COLO829 (cell line): ENCODE measurements around the gene KATNIP.
"Not testable (repeated sequence)": the region's sequence is repeated elsewhere in the genome, so short reads cannot be mapped to it uniquely, and the experiment has no call there.

Source experiments
- DNase-seq: peaks from one replicate; pipeline ENCODE4 v3.0.0; 2012; ENCODE audit warnings: low spot score

Gene KATNIP

DNA sequence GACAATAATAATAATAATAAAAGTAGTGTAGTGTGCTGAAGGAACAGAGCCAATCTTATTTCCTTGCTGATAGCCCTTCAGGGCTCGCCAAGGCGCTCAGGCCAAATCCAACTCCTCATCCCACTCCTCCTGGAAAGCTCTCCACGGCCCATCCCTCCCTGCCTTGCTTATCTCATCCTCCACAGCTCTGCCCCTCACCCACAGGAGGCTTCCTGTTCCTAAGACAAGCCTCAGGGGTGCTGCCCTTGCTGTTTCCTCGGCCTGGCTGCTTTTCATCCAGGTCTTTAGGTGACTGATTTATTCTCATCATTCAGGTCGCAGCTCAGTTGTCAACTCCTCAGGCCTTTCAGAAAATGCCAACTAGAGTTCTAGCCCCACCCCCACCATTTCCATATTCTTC lies 11.4 kb upstream of the KATNIP start:
- DNase-seq, result no peak

DNA sequence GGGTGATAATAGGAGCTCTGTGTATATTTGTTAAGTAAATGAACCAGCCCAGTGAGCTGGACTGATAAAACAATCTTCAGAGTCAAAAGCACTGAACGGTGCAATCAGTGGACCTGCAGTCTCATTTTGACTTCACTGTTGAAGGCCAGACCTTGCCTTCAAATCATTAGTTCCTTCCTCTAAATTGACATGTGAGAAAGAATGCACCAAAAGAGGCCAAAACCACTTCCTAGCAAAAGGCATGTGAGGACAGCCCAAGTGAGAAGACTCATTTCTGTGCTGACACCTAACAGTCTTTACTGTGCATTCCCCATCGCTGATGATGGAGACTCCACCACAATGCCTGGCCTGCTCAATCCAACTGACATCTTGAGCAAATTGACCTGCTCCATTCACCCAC lies 10.8 kb upstream of the KATNIP start:
- no peak for DNase-seq

DNA sequence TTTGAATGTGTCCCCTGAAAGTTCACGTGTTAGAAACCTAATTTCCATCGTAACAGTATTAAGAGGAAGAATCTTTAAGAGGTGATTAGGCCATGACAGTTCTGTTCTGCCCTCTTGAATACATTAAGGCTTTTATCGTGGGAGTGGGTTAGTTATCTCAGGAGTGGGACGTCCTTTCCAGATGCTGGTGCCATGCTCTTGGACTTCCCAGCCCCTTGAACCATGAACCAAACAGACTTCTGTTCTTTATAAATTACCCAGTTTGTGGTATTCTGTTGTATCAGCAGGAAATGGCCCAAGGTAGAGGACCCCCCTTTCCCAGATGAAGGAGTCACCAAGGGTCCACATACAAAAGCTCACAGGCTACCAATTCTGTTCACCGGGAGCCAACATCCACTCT lies 10.3 kb upstream of the KATNIP start:
- DNase-seq, result no peak

DNA sequence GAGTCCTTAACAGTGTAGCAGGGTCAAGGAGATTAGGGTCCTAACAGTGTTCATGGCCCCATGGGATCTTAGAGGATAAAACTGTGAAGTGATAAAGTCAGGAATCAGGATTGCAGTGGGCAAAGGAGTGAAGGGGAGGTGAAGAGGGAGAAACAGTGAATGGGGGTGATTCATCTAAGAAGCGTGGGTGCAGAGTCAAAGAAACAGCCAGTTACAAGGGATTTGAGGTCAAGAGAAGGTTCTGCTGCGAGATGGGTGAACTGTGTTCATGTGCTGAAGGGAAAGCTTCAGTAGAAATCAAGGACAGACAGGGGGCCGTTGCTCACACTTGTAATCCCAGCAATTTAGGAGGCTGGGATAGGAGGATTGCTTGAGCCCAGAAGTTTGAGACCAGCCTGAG lies 6.1 kb upstream of the KATNIP start:
- DNase-seq, result no peak

DNA sequence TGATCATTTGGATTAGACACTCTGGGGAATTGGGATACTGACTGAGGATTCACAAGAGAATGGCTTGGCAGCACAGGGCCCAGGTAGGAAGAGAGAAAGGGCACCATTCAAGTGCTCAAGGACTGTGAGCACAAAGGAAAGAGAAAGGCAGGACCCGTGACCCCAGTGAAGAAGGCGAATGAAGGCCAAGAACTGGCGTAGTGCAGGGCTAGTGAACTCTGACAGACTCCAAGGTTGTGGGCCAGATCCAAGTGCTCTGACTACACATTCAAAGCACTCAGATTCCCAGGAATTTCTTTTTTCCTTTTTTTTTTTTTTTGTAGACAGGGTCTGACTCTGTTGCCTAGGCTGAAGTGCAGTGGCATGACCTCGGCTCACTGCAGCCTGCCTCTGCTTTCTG lies 5.3 kb upstream of the KATNIP start:
- DNase-seq, result no peak

DNA sequence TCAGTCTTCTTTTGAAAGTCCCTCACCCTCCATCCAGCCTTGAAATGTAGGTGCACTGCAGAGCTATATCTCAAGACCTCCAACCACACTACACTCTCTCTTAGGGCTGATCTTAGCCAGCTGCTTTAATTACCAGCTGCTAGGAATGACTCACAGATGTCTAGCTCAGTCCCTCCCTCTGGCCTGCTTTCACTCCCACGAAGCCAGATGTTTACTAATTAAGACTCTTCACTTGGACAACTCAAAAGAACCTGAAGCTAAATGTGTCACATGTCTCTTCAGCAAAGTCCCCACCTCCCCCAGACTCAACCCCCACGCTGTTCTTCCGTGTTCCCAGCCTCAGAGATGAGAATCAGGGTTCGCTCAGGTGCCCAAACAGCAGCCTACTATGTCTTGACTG lies 2.8 kb upstream of the KATNIP start:
- peak; percentile 75 for DNase-seq

DNA sequence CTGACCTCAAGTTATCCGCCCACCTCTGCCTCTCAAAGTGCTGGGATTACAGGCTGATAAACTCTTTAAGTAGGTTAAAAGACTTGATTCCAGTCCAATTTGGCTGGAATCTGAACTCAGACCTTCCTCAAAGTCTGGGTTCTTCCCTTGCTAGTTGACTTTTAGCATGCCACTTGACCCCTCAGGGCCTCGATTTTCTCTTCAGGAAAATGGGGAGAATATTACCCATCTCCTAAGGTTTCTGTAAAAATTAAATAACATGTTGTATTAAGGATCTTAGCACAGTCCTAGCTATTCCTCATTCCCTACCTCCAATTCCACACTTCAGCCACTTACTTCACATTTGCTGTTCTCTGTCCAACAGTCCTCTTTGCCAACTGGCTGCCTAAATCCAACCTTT lies 2.1 kb upstream of the KATNIP start:
- DNase-seq, result no peak

DNA sequence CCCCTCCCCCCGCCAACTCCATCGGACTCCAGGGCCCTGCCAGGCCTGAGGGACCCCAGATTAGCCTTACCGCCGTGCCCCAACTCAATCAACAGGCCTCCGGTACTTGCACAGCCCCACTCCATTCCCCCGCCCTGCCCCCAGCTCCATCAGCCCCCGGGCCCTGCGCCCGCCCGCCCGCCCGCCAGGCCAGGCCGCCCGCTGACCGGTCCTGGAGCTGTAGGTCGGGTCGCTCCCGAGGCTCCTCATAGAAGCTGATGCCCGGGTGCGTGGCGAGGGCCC lies 539 bp upstream of the KATNIP start:
- peak; percentile 30 for DNase-seq

DNA sequence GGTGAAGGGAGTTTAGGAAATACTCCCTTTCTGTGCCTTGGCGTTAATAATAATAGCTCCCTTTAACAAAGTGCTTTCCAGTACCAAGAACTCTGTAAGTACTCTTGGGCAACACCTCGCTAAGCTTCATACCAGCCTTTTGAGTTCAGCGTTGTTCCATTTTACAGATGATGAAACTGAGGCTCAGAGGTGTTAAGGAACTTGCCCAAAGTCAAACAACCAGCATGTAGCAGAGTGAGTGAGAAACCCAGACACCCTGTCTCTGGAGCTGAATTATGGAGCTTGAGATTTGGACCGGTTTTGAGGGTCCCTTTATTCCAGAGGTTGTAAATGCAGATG lies 607 bp downstream of the KATNIP start:
- DNase-seq, result no peak

DNA sequence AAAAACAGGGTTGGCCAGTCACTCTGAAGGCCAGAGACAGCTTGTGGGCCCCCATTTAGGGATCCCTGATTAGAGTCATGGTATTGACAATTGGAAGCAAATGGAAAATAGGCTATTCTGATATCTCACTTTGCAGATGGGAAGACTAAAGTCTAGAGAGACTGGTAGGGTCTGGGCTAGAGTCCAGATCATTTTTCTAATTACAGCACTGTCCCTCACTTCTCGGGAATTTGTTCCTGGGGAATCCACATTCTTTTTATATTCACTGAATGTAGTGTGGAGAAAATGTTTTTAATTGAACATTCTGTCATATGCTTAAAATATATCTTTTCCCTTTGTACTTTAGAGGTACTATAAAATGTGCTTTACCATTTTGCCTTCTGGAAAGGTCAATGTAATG lies 1.1 kb downstream of the KATNIP start:
- DNase-seq, result no peak

DNA sequence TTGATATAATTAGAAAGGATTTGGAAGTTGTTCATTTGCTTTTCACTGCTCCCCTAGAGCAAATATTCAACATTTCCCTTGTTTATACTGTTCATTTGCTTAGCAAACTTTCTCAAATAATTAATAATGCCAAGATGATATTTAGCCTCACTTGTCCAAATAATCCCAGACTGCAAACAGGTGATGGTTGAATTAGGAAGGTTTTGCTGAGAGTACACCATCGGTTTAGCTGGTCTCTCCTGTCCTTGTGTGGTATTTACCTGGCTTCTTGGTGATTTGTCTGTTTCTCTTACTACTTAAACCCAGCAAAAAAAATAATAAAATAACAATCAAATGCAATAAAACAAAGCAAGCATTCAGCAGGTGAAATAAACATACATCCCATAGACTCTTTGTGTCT lies 6.5 kb downstream of the KATNIP start:
- DNase-seq, result no peak

DNA sequence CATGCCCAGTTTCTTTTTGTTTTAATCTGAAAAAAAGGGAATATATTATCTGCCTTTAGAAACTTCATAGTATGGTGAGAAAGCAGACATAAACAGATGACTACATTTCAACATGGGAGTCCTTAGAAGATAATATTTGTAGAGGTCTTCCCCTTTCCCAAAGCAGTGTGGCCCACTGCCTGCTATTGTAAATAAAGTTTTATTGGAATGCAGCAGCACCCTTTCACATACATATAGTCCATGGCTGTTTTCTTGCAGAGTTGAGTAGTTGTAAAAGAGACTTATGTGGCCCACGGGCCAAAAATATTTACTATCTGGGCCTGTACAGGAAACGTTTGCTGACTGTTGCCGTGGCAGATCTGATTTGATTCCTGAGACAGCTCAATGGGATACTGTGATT lies 8.5 kb downstream of the KATNIP start:
- no peak for DNase-seq

DNA sequence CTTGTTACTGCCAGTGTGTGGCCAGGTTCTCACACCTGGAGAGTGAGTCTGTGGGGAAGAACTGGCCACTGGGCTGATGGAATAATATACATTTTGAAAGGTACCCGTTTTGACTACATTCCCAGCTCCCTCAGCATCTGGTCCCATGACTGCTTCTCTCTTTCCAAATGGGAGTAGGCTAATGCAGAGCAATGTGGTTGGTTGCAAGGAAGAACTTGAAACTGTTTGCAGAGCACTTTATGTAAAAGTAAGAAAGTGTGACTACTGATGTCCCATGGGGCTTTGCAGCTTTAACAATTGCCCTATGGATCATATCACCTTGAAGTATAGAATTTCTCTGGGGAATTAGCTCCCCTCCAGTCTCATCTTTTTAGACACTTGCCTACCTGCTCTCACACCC lies 9.0 kb downstream of the KATNIP start:
- no peak for DNase-seq

DNA sequence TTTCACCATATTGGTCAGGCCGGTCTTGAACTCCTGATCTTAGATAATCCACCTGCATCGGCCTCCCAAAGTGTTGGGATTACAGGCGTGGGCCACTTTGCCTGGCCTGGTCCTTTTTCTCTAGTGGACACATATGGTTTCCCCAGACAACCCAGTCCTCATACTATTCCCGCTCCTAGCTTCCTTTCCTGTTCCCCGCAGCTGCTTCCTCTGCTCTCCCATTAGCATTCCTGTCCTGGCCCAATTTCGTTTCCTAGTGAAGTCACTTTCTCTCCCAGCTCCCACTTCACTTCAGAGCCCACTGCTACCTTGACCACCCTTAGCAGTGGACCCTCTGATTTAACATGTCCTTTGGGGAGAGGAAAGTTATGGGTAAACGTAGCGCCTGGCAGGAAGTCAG lies 11.3 kb downstream of the KATNIP start:
- DNase-seq, result no peak

DNA sequence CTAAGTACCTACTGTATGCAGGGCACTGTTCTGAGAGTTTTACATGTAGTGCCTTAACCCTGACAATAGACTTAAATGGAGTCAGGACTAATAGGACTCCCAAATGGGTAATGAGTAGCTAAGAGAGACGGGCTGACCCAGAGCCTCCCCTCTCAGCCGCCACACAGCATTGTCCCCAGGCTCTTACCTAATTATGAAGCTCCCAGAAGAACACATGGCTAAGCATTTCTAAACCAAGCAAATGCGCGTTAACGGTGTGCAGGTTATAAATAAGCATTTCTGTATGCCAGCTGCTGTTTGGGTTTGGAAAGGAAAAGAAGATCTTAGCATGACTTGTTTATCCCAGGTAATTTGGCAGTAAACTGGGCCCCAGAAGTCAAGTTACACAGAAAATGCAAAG lies 14.3 kb downstream of the KATNIP start:
- DNase-seq, result no peak

DNA sequence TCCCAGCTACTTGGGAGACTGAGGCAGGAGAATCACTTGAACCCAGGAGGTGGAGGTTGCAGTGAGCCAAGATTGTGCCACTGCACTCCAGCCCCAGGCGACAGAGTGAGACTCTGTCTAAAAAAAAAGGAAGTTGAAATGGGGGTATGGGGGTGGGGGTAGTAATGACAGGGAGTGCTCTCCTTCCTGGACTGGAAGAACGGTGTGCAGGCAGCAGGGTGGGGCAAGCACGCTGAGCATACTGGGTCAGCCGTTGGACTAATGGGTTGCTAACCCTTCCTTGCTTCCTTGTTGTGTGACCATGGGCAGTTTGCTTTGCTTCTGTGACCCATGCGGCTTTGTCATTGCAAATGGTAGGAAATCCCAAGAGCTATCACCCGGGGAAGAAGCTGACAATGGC lies 16.5 kb downstream of the KATNIP start:
- no peak for DNase-seq

DNA sequence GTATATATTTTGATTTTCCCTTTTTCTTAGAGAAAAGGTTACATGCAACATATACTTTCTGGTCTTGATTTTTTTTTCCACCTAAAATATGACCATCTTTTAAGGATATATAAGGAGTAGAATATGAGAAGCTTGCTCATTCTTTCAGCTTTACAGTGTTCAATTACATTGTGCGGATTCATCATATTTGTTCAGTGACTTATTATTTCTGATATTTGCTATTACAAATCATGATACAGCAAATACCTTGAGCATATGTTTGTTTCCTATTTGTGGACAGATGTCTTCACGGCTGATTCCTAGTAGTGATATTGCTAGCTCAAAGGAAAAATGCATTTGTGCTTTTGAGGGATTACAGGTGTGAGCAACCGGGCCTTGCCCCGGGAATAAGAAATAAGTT lies 18.1 kb downstream of the KATNIP start:
- DNase-seq, result no peak

DNA sequence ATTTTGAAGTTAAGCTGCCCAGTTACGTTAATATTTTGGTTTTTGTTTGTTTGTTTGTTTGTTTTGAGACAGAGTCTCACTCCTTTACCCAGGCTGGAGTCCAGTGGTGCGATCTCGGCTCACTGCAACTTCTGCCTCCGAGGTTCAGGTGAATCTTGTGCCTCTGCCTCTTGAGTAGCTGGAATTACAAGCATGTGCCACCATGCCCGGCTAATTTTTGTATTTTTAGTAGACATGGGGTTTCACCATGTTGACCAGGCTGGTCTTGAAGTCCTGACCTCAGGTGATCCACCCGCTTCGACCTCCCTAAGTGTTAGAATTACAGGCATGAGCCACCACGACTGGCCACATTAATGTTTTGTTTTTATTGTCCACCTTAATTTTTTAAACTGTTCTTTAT lies 21.0 kb downstream of the KATNIP start:
- DNase-seq, result not testable (repeated sequence)

DNA sequence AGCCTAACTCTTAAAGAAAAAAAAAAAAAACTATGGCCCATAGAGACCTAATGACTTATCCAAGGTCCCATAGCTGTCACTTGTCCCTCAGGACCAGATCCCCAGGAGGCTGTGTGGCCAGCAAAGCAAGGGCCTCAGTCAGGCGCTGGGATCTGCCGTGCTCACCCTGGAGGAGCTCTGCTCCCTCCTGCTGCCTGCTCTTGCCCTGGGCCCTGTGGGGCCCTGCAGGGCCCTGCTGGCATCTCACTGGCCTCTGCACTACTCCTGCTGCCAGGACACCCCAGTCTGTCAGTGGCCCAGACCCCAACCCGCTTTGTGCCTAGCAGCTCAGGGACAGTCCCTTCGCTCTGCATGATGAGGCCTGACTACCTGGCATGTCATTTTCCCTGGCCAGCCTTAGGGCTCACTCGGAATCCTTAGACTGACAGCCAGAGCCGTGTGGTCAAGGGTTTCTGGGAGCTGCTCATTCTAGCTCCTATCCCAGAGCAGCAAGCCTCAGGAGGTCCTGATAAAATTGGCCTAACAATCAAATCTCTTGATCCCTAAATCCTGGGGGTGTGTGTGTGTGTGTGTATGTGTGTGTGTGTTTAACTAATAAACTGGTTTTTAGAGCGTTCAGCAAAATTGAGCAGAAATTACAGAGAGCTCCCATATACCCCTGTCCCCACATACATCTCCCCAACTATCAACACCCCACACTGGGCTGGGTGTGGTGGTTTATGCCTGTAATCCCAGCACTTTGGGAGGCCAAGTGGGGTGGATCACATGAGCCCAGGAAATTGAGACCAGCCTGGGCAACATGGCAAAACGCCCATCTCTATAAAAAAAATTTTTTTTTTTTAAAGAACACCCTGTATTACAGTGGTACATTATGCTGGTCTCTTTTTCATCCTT lies 21.7 kb downstream of the KATNIP start:
- DNase-seq, result no peak

DNA sequence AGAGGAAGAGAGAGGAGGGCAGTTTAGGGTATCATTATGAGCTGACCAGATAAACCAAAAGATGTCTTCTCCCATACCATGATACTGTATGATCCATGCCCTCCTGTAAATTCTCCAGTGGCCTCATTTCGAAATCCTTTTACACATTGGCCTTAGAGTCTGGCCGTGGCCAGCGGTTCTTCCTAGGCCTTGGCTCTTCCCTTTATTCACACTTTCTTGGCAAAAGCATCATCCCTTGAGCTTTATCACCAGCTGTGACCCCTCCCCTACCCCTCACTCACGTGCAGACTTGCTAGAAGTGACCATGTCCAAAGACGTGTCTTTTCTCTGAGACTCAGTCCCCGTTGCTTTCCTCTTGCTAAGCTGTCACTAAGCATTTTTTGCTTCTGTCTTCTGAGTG lies 22.8 kb downstream of the KATNIP start:
- no peak for DNase-seq

DNA sequence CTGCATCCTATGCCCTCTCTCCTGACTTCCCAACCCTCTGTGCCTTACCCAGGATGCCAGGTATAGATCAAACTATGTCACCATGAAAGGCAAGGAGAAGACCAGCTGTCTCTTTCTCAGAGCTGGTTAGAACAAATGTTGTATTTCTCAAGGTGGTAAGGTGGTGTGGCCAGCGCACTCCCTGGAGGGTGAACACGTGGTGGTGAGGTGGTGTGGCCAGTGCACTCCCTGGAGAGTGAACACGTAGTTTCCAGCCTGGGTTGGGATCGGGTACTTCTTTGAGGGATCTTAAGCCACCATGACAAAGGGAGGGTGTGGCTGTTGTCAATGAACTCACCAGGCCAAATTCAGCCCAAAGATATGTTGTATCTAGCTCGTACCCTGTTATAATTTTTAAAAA lies 26.8 kb downstream of the KATNIP start:
- no peak for DNase-seq

DNA sequence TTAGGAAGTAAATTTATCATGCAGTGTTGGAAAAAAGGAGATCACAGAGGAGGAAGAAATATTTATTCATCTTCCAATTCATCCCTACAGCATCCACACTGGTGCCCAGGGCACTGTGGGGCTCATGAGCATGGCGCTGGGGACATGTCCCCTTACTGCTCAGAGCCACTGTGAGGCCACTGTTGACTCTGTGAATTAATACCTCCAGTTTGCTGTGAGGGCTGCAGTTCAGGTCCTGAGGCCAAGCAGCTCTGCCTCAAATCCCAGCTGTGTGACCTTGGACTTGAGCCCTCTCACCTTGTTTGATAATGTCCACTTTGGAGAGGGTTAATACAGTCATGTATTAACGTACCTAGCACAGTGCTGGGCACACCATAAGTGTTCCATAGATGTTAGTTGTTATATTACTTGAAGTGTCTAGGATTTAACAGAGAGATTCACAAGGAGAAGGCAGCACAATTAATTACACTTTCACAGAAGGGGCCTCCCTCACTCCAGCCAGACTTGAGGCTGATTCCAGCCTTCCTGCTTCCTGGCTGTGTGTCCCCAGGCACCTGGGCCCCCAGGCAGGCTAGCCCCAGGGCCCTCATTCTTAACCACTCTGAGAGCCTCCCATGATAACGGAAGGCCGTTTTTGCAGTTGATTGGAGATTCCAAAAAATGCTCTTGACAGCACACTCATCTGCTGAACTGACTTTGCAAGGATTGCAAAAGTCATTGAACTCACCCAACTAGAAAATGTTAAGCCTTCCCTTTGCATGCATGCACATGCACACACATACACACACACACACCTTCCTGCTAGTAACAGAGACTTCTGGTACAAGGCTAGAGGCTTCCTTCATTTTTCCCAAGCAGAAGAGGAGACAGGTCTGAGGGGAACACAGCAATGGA lies 29.4 kb downstream of the KATNIP start:
- DNase-seq, result no peak

DNA sequence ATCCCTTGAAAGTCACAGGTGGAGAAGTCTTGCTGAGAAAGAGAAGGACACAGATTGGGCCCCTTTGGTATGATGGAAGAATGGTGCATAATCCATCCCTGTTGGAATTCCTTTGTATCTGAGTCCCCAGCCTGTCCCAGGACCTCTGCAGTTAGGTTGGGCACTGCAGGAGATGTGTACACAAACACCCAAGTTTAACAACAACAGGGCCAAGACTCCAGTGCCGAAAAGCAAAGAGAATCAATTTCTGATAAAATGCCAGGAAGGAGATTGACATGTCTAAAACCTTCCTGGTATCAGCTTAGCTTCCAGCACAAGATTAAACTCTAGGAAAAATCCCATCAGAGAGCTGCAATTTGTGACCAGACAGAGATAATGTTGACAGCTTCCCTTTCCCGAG lies 32.9 kb downstream of the KATNIP start:
- no peak for DNase-seq

DNA sequence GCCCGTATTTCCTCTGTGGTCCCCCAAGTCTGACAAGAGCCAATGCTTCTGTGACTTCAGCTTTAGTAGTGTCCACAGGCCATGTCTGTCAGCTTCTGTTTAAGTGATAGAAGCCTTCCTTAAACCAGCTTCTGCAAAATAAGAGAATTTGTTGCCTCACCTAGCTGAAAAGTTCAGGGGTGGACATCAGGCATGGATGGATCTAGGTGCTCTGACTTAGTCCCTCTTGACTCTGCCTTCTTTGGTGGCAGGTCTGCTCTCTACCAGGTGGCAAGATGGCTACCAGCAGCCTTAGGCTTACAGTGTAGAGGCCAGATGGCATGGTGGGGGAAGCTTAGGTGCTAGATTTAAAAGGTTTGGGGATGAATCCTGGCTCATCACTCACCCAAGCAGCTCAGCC lies 33.7 kb downstream of the KATNIP start:
- DNase-seq, result no peak
